HG03066 (cell line): ENCODE data around the gene S100A10.

Experiments used
- ATAC-seq: cut with Tn5 transposase; IDR thresholded peaks from one replicate; pipeline ENCODE4 v1.9.1; 2021; ENCODE audit warnings: low read depth; ENCODE audit not compliant: unreplicated experiment

Gene S100A10

DNA sequence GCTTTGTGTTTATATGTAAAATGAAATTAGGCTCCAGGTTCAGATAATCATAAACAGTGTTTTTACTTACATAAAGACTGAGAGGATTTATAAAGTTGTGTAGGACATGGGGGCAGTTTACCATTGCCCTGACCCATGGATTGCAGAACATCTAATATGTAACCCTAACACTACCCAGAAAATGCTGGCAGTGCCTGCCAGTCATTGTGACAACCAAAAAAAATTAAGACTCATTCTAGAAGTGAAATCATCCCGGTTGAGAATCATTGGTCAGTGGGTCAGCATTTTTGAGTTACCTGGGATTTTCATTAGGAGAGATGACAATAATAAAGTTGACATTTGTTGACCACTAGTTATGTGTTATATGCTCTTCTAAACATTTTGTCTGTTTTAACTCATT lies 53.1 kb downstream of the S100A10 start:
- no peak for ATAC-seq

GRCh38 chr1:151939779-151940178 lies 53.9 kb downstream of the S100A10 start:
- ATAC-seq, result no peak

- ATAC-seq, result no peak
These were observed 54.5 kb downstream of the S100A10 start for GRCh38 chr1:151939141-151939540.

DNA sequence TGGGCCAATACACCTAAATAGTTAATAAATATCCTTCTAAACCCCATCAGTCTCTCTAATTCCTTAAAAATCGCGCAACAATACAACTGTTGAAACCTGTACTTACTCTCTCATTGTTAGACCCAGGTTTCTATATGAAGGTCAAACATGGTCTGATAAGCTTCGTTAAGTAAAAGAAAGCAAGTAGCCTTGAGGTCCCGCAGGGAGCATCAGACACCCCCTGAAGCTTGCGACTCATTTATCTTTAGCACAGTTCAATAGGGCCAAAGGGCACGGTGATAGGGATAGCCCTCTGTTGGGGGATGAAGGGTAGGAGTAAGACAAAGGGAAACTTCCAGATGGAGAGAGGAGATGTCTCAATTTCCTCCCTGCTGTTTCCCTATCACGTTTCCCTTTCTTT lies 57.0 kb downstream of the S100A10 start:
- no peak for ATAC-seq

GRCh38 chr1:151935894-151936602 lies 57.6 kb downstream of the S100A10 start:
- ATAC-seq, result no peak

DNA sequence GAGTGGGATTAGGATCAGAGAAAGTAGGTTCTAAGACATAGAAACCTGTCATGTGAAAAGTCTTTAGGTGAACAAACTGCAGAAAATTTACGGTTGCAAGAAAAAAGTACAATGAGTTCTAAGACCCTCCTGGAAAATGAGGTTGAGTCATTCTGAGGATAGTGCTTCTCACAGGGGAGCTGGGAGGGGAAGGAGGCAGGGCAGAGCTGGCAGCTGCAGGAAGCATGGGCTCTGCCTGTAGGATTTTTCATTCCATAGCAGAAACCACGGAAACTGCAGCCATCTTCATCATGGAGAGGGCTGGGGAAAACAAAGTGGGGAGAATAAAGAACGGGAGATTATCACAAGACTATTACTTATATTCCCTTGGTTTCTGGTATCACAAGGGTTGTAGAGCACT lies 58.5 kb downstream of the S100A10 start:
- ATAC-seq, result no peak

DNA sequence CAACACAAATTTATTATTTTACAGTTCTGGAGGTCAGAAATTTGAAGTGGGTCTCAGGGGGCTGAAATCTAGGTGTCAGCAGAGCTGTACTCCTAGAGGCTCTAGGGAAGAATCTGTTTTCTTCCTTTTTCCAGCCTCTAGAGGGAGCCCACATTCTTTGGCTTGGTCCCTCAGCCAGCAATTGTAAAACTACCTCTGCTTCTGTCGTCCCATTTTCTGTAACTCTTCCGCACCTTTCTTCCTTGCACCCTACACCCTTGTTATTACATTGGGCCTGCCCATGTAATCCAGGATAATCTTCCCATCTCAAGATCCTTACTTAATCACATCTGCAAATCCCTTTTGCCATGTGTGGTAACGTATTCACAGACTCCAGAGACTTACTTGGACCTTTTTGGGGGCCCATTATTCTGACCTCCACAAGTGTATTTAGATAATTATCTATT lies 59.6 kb downstream of the S100A10 start:
- ATAC-seq, result no peak
